HG02852 (cell line): ENCODE measurements around the gene KDM4B.

Experiments used
- ATAC-seq: cut with Tn5 transposase; IDR thresholded peaks from one replicate; pipeline ENCODE4 v1.9.1; 2021; ENCODE audit warnings: mild to moderate bottlenecking, moderate library complexity; ENCODE audit not compliant: unreplicated experiment

Gene KDM4B

DNA sequence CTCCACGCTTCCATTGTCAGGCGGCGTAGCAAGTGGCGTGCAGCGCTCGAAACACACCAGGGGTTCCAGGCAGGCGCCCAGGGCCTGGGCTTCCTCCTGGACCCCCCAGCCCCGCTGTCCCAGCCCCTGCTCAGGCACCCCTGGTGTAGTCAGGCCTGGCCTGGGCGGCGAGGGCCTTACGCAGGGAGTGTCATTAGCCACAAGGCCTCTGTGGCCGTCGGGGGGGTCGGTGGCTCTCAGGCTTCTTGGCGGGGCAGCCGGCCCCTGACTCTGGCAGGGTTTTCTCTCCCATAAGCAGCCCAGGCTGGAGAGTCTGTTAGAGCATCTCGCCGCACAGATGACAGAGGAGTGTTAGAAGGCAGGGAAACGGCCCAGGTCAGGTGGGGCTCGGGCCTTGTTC, 116.7 kb downstream of the KDM4B start:
- no peak for ATAC-seq

DNA sequence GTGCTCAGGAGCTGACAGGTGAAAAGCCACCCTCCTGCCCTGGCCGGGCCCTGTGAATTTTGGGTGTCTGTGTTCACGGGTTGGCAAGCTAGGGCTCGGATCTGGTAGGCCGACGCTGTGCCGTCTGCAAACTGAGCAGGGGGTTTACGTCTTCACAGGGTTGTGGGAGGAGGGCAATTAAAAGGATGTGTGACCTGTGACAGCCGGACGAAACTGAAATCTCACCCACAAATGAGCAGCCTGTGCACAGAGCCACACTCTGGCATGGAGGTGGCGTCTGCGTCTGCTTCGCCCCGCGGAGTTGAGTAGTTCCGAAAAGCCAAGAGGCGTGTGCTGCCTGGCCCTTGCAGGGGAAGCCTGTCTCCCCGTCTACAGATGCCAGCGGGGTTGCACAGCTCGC, 117.3 kb downstream of the KDM4B start:
- no peak for ATAC-seq

DNA sequence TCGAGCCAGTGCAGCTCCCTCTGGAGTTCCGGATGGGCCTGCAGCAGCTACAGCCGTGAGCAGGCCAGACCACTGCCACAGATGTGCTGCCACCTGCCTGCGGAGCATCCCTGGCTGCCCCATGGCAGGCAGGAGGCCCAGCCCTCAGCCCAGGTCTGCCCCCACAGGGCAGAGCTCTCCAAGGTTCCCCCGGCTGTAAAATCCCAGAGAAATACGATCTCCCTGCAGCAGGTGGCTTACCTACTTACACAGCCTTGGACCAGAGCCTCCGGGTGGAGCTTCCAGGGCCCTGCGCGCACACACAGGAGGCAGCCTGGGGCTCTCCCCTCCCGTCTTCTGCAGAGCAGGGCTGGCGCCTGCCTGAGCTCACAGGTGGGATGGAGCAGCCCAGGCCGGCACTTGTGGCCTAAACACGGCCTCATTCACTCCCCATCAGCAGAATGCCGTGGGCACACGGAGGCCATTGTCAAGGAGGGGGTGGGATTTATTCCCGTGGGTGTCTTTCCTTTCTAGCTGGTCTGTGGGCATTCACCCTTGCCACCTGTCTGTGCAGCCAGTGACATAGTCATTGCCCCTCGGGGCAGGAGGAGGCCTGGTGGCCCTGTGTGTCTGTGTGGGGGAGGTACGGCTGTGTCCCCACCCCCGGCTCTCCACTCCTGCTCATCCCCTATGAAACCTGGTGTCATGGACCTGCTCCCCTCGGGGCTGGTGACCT, 118.0 kb downstream of the KDM4B start:
- ATAC-seq = no peak

DNA sequence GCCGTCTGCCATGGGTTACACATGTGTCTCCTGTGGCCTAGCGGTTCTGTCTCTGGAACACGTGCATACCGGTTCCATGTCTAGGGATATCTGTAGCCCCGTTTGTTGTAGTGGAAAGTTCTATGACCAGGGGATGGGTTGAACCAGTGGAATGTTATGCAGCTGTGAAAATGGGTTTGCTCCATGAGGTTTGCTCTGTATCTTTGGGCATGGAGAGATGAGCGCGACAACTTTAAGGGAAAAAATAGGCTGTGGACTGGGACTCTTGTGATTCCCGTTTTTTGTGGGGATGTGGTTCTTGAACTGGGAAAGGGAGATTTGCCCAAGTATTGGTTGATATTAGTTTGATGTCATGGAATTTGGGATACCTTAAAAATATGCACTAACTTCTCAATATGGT, 120.4 kb downstream of the KDM4B start:
- ATAC-seq = no peak

DNA sequence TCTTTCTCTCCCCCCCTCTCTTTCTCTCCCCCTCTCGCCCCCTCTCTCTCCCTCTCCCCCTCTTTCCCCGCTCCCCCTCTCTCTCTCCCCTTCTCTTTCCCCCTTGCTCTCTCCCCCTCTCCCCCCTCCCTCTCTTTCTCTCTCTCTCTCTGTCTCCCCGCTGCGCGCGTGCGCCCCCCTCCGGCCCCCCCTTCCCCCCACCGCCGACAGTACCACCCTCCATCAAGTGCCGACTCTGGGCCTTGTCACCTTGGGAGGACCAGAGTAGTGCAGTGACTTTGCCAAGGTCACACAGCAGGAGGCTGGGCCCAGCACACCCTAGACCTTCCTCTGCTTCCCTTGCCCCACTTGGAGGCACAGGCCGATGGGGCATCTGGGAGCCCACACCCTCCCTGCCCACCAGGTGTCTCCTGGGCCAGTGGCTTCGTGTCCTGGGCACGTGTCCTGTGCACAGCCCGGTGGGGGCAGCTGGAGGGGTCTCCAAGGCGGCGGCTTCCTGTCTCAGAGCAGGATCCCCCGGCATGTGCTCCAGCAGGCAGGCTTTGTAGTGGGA, 121.6 kb downstream of the KDM4B start:
- no peak for ATAC-seq

DNA sequence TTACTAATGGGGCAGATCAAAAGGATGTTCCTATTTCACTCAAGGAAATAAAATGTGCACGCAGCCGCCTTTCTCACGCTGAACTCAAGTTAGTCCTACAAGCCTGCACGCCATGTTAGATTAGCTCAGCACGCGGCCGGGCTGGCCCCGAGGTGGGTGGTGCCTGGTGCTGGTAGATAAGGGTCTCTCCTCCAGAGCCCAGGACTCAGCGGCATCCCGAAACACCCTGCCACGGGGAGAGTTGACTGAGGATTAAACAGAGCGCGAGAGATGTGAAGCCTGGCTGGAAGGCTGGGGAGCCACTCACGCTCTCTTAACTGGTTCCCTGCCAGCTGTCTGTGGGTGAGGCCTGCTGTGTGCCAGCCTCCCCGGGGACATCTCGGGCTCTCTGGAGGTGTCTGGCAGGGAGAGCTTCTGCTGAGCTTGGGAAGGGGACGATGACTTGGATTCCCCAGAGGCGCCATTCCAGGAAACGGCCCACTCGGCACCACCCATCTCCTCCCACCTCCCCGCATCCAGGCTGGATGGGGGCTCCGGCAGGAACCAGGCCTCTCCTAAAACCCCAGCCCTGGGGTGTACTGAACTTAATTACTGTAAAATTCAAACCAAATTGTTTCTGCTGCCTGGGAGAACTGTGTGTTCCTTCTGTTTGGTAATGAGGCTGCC, 122.2 kb downstream of the KDM4B start:
- no peak for ATAC-seq

DNA sequence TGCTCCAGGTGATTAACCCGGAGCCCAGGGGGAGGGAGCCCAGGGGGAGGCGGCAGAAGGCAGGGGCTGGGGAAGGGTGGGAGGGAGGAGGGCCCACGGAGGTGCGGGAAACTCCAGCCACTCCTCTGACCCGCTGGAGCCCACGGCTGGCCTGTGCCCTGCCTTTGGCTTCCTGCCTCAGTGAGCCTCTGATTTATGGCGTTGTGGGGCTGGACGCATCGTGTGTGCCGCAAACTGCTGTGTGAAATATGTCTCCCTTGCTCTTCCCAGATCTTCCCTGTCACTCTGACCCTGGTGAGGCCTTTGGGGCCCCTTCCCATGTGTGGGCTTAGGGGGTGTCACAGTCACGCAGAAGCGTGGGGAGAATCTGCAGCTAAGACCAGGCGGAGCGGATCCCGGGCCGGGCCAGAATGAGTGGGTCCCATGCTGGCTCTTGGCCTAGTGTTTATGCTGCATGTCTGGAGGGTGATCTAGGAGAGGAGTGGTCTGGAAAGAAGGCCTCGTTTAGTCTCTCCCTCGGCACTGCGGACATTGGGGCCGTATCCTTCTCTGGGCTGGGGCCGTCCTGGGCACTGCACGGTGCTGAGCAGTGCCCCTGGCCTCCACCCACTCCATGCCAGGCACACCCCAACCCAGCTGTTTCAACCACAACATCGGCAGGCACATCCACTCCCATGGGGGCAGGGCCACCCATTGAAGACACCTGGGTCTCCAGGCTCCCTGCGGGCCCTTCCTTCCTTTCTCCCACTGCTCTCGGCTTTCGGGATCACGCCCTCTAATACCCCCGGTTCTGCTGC, 123.0 kb downstream of the KDM4B start:
- no peak for ATAC-seq

DNA sequence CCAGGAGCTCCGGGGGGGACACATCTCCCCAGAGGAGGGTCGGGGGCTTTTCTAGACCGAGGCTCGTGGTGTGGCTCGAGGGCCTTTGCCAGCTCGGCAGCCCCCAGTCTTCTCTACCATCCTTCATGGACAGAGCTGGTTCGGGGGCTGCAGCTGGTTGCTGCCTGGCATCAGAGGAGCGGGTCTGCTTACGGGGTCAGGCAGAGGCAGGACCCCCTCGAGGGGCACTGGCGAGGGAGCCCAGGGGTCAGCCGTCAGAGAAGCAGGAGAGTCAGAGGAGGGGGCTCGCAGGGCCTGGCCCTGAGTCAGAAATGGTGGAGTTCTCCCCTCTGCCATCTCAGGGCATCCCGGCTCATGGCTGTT, 123.5 kb downstream of the KDM4B start:
- no peak for ATAC-seq

DNA sequence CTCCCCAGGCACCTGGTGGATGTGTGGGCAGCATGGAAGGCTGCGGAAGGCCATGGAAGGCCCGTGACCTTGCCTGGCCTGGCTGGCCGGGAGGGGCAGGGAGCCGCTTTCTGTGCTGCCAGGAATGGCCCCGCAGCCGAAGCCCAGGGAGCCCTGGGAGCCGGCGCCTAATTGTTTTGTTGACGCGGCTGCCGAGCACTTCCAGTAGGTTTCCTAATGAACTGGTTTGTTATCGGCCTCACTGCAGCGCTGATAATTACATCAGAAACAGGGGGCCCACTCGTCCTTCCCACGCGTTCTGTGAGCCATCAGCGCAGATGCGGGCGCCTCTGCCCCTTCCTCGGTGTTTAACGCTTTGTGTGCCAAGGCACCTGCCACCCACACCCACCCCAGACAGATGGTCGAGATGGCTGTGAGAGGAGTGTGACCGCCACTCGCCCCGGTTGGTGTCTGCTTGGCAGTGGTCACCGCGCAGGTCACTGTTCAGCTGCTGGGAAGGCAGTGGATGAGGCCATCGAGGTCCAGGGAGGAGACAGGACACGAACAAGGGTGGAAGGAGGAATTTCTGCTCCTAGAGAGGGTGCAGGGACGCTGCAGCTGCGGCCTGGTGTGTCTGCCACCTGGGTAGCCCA, 124.5 kb downstream of the KDM4B start:
- ATAC-seq = no peak

DNA sequence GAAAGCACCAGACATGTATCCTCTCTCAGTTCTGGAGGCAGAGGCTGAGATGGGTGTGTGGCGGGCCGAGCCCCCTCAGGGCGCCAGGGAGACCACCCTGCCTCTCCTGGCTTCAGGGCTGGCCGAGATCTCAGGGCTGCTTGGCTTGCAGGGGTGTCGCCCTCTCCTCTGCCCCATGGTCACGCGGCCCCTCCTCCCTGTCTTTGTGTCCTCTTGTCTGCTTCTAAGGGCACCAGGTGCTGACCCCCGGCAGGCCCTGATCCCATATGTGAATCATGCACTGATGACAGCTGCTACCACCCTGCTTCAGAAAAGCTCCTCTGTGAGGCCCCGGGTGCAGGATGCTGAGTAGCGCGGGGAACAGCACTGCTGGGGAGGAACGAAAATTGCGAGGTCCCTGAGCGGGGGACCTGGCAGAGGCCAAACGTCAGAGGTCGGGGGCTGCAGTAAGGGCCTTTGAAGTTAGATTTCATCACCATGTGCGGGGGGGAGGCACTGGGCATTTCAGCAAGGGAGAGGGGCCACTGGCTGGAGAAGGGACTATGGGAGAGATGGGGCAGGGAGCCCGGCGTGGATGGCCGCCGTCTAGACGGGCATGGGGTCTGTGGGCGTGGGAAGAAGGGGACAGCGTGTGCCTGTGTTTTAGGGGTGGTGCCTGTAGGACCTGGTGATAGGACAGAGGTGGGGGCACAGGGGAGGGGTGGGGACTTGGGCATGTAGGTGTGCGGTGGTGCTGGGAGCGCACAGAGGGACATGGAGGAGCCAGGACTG, 125.2 kb downstream of the KDM4B start:
- ATAC-seq = no peak

DNA sequence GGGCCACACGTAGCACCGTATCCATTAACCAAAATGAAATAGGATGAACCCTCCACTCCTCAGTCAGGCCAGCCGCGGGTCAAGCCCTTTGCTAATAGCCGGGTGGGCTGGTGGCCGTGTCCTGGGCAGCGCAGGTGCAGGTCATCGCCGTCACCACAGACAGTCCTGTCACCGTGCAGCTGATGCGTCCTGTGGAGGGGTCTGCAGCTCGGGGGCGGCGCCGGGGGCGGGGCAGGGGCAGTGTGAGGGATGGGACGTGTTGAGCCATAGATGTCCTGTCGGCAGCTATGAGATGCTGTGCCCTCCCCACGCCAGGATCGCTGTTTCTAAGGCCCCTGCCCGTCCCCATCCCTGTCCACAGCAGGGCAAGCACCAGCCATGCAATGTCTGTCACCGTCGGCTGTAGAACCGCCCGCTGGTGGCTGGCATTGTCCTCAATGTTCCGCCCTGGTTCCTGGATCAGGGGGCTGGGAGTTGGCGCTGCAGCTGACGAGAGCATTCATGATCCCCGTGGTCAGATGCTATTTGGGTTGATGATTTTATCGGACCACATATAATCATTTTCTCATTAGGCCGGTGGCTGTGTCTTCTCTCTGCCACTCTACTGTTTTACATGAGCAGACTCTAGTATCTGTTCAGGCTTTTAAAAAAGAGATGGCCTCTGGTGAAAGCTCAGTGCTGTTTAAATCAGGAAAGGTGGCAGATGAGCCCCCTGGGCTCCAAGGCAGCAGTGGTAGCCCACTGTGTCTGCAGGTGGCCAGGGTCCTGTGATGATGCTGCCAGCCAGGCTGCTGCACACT, 126.1 kb downstream of the KDM4B start:
- no peak for ATAC-seq

DNA sequence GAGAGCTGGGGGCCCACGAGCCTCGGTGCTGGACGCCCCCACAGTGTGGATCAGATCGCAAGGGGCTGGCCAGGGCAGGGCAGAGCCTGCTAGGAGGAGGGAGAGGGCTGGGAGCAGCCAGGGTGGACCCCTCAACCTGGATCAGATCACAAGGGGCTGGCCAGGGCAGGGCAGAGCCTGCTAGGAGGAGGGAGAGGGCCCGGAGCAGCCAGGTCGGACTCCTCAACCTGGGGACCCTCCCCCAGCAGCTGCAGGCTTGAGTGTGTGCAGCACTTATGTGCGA, 126.6 kb downstream of the KDM4B start:
- no peak for ATAC-seq

DNA sequence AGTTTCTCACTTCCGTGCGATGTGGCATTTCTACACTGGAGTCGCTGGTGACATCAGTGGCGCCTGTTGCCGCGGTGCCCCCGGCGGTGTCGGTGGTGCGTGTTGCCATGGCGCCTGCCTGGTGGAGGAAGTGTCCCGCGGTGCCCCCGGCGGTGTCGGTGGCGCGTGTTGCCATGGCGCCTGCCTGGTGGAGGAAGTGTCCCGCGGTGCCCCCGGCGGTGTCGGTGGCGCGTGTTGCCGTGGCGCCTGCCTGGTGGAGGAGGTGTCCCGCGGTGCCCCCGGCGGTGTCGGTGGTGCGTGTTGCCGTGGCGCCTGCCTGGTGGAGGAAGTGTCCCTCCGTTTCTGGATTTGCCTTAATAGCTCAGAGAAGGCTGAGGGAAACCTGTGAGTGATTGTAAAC, 127.6 kb downstream of the KDM4B start:
- no peak for ATAC-seq

DNA sequence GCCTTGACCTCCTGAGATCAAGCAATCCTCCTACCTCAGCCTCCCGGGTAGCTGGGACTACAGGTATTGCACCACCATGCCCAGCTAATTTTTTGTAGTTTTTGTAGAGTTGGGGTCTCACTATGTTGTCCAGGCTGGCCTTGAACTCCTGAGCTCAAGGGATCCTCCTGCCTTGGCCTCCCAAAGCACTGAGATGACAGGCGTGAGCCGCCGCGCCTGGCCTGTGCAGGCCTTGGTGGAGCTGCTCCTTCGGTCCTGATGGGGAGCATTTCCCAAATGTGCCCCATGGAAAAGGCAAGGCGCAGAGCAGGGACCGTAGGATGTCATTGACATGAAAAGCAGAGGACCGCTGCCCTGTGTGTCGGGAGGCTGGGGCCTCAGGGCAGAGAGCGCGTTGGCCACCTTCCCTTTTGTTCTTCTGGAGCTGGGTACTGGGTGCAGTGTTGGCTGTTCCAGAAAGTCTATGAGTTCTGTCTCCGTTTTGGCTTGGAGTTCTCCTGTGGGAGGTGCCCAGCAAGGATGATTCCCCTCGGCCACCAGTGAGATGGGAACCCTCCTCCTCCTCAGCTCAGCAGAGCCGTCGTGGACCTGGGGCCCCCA, 128.5 kb downstream of the KDM4B start:
- ATAC-seq = no peak

DNA sequence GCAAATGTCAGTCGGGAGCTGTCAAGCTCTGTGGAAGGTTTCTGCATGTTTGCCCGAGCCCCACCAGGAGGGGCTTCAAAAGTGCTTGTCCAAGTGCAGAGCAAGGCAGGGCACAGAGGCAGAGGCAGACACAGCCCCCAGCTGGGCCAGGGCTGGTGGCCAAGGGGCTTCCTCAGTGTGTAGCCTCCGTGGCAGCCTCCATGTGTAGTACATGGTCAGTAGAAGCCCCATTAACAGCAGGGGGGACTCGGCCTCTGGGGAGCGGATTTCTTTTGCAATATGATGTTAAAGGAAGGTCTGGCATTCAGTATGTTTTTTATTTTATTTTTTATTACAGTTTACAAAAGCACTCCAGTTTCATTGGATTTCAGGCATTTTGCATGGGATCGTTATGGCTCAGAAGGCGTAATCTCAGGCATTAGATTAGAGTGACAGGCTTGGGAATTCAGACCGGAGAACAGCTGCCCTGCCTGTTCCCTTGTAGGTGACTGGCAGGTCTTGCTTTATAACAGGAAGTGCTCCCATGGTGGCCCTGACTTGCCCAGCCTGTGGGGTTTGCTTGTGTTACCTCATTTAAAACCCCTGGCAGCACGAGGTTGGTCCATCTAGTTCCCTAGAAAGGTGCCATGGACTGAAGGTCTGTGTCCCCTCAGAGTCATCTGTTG, 129.2 kb downstream of the KDM4B start:
- ATAC-seq = no peak

DNA sequence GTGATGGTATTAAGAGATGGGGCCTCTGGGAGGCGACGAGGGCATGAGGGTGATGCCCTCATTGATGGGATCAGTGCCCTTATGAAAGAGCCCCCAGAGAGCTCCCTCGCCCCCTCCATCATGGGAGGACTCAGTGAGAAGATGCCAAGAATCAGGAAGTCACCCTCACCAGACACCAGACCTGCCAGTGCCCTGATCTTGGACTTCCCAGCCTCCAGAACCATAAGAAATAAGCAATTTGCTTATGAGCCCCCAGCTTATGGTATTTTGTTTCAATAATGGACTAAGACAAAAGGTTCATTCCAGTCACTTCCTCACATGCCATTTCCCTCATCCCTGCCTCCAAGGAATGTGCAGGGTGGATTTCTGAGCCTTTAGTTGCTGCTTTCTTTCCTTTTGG, 129.7 kb downstream of the KDM4B start:
- ATAC-seq = no peak

DNA sequence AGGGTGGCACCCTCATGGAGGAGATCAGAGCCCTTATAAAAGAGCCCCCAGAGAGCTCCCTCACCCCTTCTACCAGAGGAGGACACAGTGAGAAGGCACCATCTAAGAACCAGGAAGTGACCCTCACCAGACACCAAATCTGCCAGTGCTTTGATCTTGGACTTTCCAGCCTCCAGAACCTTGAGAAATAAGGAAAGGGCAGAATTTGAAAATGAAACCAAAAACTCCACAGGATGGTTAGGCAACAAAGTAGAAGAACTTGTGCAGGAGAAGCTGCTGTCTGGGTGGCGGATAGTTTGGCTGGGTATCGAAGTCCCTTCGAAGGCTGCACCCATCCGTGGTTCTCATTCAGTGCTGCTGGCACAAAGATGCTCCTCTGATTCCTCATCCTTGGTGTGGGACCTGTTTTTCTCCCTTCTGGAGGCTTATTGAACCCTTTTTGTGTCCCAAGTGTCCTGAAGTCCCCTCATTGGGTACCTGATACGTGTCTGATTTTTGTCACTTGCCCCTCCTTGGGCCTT, 130.8 kb downstream of the KDM4B start:
- no peak for ATAC-seq

DNA sequence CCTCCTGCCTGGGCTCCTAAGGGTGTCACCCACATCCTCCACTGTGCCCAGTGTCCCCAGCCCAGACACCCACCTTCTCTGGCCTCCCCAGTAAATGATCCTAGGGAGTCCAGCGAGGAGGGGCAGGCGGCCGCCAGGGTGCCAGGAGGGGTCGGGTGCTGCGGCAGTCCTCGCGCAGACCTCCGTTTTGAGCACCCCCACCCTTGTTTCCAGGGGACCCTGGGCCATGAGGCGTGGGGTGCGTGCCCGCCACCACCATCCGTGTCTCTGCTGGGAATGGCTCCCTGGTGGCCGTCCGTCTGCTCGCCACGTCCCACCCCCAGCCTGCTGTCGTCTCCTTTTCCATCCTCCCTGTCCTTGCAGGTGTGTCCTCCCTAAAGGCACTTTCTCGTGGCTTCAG, 133.0 kb downstream of the KDM4B start:
- ATAC-seq = no peak

DNA sequence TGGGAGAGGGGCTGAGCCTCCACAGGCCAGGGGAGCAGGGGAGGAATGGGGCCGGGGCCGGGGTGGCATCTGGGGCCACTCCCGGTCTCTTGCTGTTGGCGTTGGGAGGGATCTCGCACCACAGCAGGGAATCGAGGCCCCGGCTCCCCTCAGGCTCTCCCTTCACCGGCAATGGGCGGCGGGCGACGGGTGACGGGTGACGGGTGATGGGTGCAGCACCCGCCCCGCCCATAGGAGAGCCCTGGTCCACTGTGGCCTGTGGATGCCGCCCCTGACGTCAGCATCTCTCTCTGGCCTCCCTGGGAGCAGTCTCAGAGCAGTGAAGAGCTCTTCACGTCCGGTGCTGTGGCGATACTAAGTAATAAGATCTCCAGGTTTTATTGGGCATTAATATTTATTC, 133.6 kb downstream of the KDM4B start:
- no peak for ATAC-seq
